Measurements from ENCODE around the gene TMEM131L.
A peak's percentile ranks its signal among the peaks of the same experiment; 100 is the strongest.
"Not testable (repeated sequence)": the region's sequence is repeated elsewhere in the genome, so short reads cannot be mapped to it uniquely, and the experiment has no call there.

TMEM131L gene

GRCh38 chr4:153661215-153661822 lies 195.2 kb downstream of the TMEM131L start:
- DNase-seq, result no peak

- DNase-seq, result no peak
Measured at GRCh38 chr4:153661908-153662307, 195.7 kb downstream of the TMEM131L start.

- DNase-seq, result no peak
Measured at GRCh38 chr4:153663667-153664066, 197.5 kb downstream of the TMEM131L start.

GRCh38 chr4:153666505-153666904 lies 200.3 kb downstream of the TMEM131L start:
- DNase-seq, result not testable (repeated sequence)

- DNase-seq, result no peak
Measured at GRCh38 chr4:153668647-153669046, 202.5 kb downstream of the TMEM131L start.

- no peak for DNase-seq
Measured at GRCh38 chr4:153669838-153670237, 203.7 kb downstream of the TMEM131L start.

- no peak for DNase-seq
Measured at GRCh38 chr4:153676486-153676885, 210.3 kb downstream of the TMEM131L start.

- no peak for DNase-seq
Measured at GRCh38 chr4:153676984-153677383, 210.8 kb downstream of the TMEM131L start.

GRCh38 chr4:153679486-153679885 lies 213.3 kb downstream of the TMEM131L start:
- no peak for DNase-seq

GRCh38 chr4:153683763-153684181 lies 217.6 kb downstream of the TMEM131L start:
- DNase-seq, result no peak

GRCh38 chr4:153684182-153684970 lies 218.2 kb downstream of the TMEM131L start, which contains the start of gene TLR2:
Gene TLR2 (plus strand): TSS chr4:153684280. CDS start chr4:153702908, 18,628 bp downstream.
- peak; percentile 55 for DNase-seq

- no peak for DNase-seq
Measured at GRCh38 chr4:153684971-153685371, 218.8 kb downstream of the TMEM131L start.
